ENCODE results near the gene LY6G5C.
A peak's percentile ranks its signal among the peaks of the same experiment; 100 is the strongest.
"Not testable (repeated sequence)": the region's sequence is repeated elsewhere in the genome, so short reads cannot be mapped to it uniquely, and the experiment has no call there.

Gene LY6G5C

GRCh38 chr6:31713991-31714684, 33.3 kb upstream of the LY6G5C start:
- DNase-seq = no peak

- no peak for DNase-seq
Observed at GRCh38 chr6:31713465-31713864, 32.6 kb upstream of the LY6G5C start.

GRCh38 chr6:31712296-31712695, 31.4 kb upstream of the LY6G5C start:
- DNase-seq = no peak

- DNase-seq = no peak
Observed at GRCh38 chr6:31711233-31711632, 30.4 kb upstream of the LY6G5C start.

GRCh38 chr6:31710523-31711219, 29.8 kb upstream of the LY6G5C start:
- DNase-seq = no peak

GRCh38 chr6:31709157-31709556, 28.3 kb upstream of the LY6G5C start:
- DNase-seq = not testable (repeated sequence)

- DNase-seq = no peak
Observed at GRCh38 chr6:31708224-31708623, 27.4 kb upstream of the LY6G5C start.

- no peak for DNase-seq
Observed at GRCh38 chr6:31707701-31708100, 26.8 kb upstream of the LY6G5C start.

GRCh38 chr6:31706599-31706998, 25.7 kb upstream of the LY6G5C start, which contains the start of gene LY6G6F:
Gene LY6G6F (plus strand): TSS chr6:31706866. CDS start chr6:31706907, 41 bp downstream.
- no peak for DNase-seq

- DNase-seq = no peak
Observed at GRCh38 chr6:31705931-31706330, 25.1 kb upstream of the LY6G5C start.

- peak; percentile 98 for DNase-seq
Observed at GRCh38 chr6:31702819-31703716, 22.2 kb upstream of the LY6G5C start, which contains the start of gene ABHD16A. Gene ABHD16A (minus strand): TSS chr6:31703324. CDS start chr6:31703281, 43 bp downstream.

- no peak for DNase-seq
Observed at GRCh38 chr6:31702405-31702818, 21.5 kb upstream of the LY6G5C start.

- DNase-seq = no peak
Observed at GRCh38 chr6:31701666-31702404, 21.0 kb upstream of the LY6G5C start.

GRCh38 chr6:31700740-31701401, 20.0 kb upstream of the LY6G5C start:
- no peak for DNase-seq

- no peak for DNase-seq
Observed at GRCh38 chr6:31697555-31697954, 16.7 kb upstream of the LY6G5C start.

GRCh38 chr6:31693535-31693934, 12.7 kb upstream of the LY6G5C start:
- DNase-seq = no peak

GRCh38 chr6:31692886-31693285, 12.0 kb upstream of the LY6G5C start:
- DNase-seq = no peak

GRCh38 chr6:31692353-31692752, 11.5 kb upstream of the LY6G5C start:
- DNase-seq = no peak

- no peak for DNase-seq
Observed at GRCh38 chr6:31691564-31692108, 10.8 kb upstream of the LY6G5C start.

GRCh38 chr6:31691078-31691463, 10.2 kb upstream of the LY6G5C start:
- no peak for DNase-seq

GRCh38 chr6:31690231-31691077, 9.6 kb upstream of the LY6G5C start:
- DNase-seq = no peak

Measured in NCI-H510A treated with DMSO at 0.1 percent for 48 hours (cell line).